ENCODE measurements around the gene DCDC2.

DCDC2 gene

GRCh38 chr6:24183584-24183983 lies 174.3 kb downstream of the DCDC2 start:
- Histone ChIP-seq H3K36me3 (ENCODE audit: insufficient read depth) (no peaks in the 10 kb centered on the region), H2AFZ (ENCODE audit: low read depth) (no peak overlapping the region), H4K20me1 (ENCODE audit: insufficient read depth) (no peaks in the 10 kb centered on the region), H3K4me3 (IDR thresholded peaks at IDR 0.05; ENCODE audit: insufficient read depth, low read depth, low read length) (no peak overlapping the region), H3K79me2 (ENCODE audit: insufficient read depth, low read depth) (no peaks in the 10 kb centered on the region), H3K9ac (no peak overlapping the region), H3K27ac (no peak overlapping the region), H3K4me2 (no peak overlapping the region), H3K4me1 (ENCODE audit: low read depth, poor library complexity, severe bottlenecking) (no peaks in the 10 kb centered on the region), H3K27me3 (ENCODE audit: insufficient read depth, low read depth) (no peaks in the 10 kb centered on the region)
- no peak for TF ChIP-seq CTCF (conservative IDR thresholded peaks at IDR 0.05; ENCODE audit: low read depth, low read length)

- H3K27ac ChIP-seq: no peak overlapping the region
- H3K4me1 ChIP-seq (ENCODE audit: low read depth, poor library complexity, severe bottlenecking): no peaks in the 10 kb centered on the region
- no peak overlapping the region for H2AFZ ChIP-seq (ENCODE audit: low read depth)
- H3K36me3 ChIP-seq (ENCODE audit: insufficient read depth): no peaks in the 10 kb centered on the region
- H3K4me3 ChIP-seq (IDR thresholded peaks at IDR 0.05; ENCODE audit: insufficient read depth, low read depth, low read length): no peak overlapping the region
- no peak overlapping the region for H3K4me2 ChIP-seq
- TF ChIP-seq CTCF (conservative IDR thresholded peaks at IDR 0.05; ENCODE audit: low read depth, low read length): no peak
- H3K9ac ChIP-seq: no peak overlapping the region
- H3K79me2 ChIP-seq (ENCODE audit: insufficient read depth, low read depth): no peaks in the 10 kb centered on the region
- H3K27me3 ChIP-seq (ENCODE audit: insufficient read depth, low read depth): no peaks in the 10 kb centered on the region
- H4K20me1 ChIP-seq (ENCODE audit: insufficient read depth): no peaks in the 10 kb centered on the region
Observed at GRCh38 chr6:24157886-24158285, 200.0 kb downstream of the DCDC2 start.

- no peak overlapping the region for H3K9ac ChIP-seq
- no peak overlapping the region for H3K27ac ChIP-seq
- TF ChIP-seq CTCF (conservative IDR thresholded peaks at IDR 0.05; ENCODE audit: low read depth, low read length): no peak
- no peaks in the 10 kb centered on the region for H3K79me2 ChIP-seq (ENCODE audit: insufficient read depth, low read depth)
- H3K4me3 ChIP-seq (IDR thresholded peaks at IDR 0.05; ENCODE audit: insufficient read depth, low read depth, low read length): no peak overlapping the region
- no peaks in the 10 kb centered on the region for H3K4me1 ChIP-seq (ENCODE audit: low read depth, poor library complexity, severe bottlenecking)
- no peaks in the 10 kb centered on the region for H3K27me3 ChIP-seq (ENCODE audit: insufficient read depth, low read depth)
- no peaks in the 10 kb centered on the region for H3K36me3 ChIP-seq (ENCODE audit: insufficient read depth)
- no peak overlapping the region for H2AFZ ChIP-seq (ENCODE audit: low read depth)
- no peak overlapping the region for H3K4me2 ChIP-seq
- no peaks in the 10 kb centered on the region for H4K20me1 ChIP-seq (ENCODE audit: insufficient read depth)
Observed at GRCh38 chr6:24154121-24154520, 203.7 kb downstream of the DCDC2 start.

- Histone ChIP-seq H3K27ac (no peak overlapping the region), H3K79me2 (ENCODE audit: insufficient read depth, low read depth) (no peaks in the 10 kb centered on the region), H3K4me1 (ENCODE audit: low read depth, poor library complexity, severe bottlenecking) (no peaks in the 10 kb centered on the region), H3K36me3 (ENCODE audit: insufficient read depth) (no peaks in the 10 kb centered on the region), H3K27me3 (ENCODE audit: insufficient read depth, low read depth) (no peaks in the 10 kb centered on the region), H3K4me3 (IDR thresholded peaks at IDR 0.05; ENCODE audit: insufficient read depth, low read depth, low read length) (no peak overlapping the region), H3K9ac (no peak overlapping the region), H2AFZ (ENCODE audit: low read depth) (no peak overlapping the region), H4K20me1 (ENCODE audit: insufficient read depth) (no peaks in the 10 kb centered on the region), H3K4me2 (no peak overlapping the region)
- TF ChIP-seq CTCF (conservative IDR thresholded peaks at IDR 0.05; ENCODE audit: low read depth, low read length): no peak
Observed at GRCh38 chr6:24152014-24152413, 205.8 kb downstream of the DCDC2 start.

- H3K27me3 ChIP-seq (ENCODE audit: insufficient read depth, low read depth): no peaks in the 10 kb centered on the region
- no peaks in the 10 kb centered on the region for H3K79me2 ChIP-seq (ENCODE audit: insufficient read depth, low read depth)
- no peak for TF ChIP-seq CTCF (conservative IDR thresholded peaks at IDR 0.05; ENCODE audit: low read depth, low read length)
- no peaks in the 10 kb centered on the region for H3K4me1 ChIP-seq (ENCODE audit: low read depth, poor library complexity, severe bottlenecking)
- H3K4me2 ChIP-seq: no peak overlapping the region
- no peak overlapping the region for H3K4me3 ChIP-seq (IDR thresholded peaks at IDR 0.05; ENCODE audit: insufficient read depth, low read depth, low read length)
- no peak overlapping the region for H2AFZ ChIP-seq (ENCODE audit: low read depth)
- no peaks in the 10 kb centered on the region for H3K36me3 ChIP-seq (ENCODE audit: insufficient read depth)
- H3K27ac ChIP-seq: no peak overlapping the region
- no peaks in the 10 kb centered on the region for H4K20me1 ChIP-seq (ENCODE audit: insufficient read depth)
- H3K9ac ChIP-seq: no peak overlapping the region
Observed at GRCh38 chr6:24149836-24150235, 208.0 kb downstream of the DCDC2 start.

All from KMS-11 (cell line).